Activated T-helper 2 cell treated with anti-CD3 and anti-CD28 coated beads, Interferon-gamma antibody, Interleukin-2, Interleukin-4, amounts not matched to agents 10 μg/mL and 5 μg/mL and 100 μg/mL, durations not matched to agents 14 hours and 24 hours and 36 hours (primary cell): ENCODE measurements around the gene CDHR1. TPM values are rescaled to one million over a fixed set of nuclear protein-coding genes. Genes with fewer than 3 reads are reported as not detected.

Experiments used
- DNase-seq: peaks from one replicate; pipeline ENCODE4 v3.0.0; 2021; ENCODE audit warnings: low spot score
- H3K27ac Mint-ChIP-seq: one replicate; pipeline ENCODE4 v1.8.0; 2021; ENCODE audit warnings: mixed read lengths
- H3K27me3 Mint-ChIP-seq: one replicate; pipeline ENCODE4 v1.8.0; 2021; ENCODE audit warnings: low read depth, mixed read lengths
- H3K36me3 Mint-ChIP-seq: one replicate; pipeline ENCODE4 v1.8.0; 2021; ENCODE audit warnings: low read depth, mixed read lengths
- H3K4me1 Mint-ChIP-seq: one replicate; pipeline ENCODE4 v1.8.0; 2021; ENCODE audit warnings: low read depth, mixed read lengths
- H3K4me3 Mint-ChIP-seq: one replicate; pipeline ENCODE4 v1.8.0; 2021; ENCODE audit warnings: low read depth, mild to moderate bottlenecking, moderate library complexity, mixed read lengths
- H3K9me3 Mint-ChIP-seq: one replicate; pipeline ENCODE4 v1.8.0; 2021; ENCODE audit warnings: mixed read lengths
- intact Hi-C: fragments of 100-400 bp; cut with micrococcal nuclease; formaldehyde crosslinking; loops from one replicate; pipeline ENCODE4 v1.15.1; 2023
- total RNA-seq: library from RNA; stranded (reverse); gene quantifications from 2 replicates; pipeline ENCODE4 v1.2.3, GENCODE V29; 2022

CDHR1 gene
- total RNA-seq, 1 donor from 2014 or later = 0.32 TPM

GRCh38 chr10:84196941-84197340 lies 2.6 kb downstream of the CDHR1 start:
- Mint-ChIP-seq H3K36me3 (no peaks in the 10 kb centered on the region), H3K27ac (no peak overlapping the region), H3K27me3 (peaks cover 42% of the 10 kb centered on the region), H3K4me3 (no peak overlapping the region), H3K9me3 (no peaks in the 10 kb centered on the region), H3K4me1 (no peaks in the 10 kb centered on the region)
- DNase-seq = no peak
- intact Hi-C loops = no loop called here

- peaks cover 38% of the 10 kb centered on the region for H3K27me3 Mint-ChIP-seq
- no peaks in the 10 kb centered on the region for H3K36me3 Mint-ChIP-seq
- no peaks in the 10 kb centered on the region for H3K4me1 Mint-ChIP-seq
- no peak overlapping the region for H3K4me3 Mint-ChIP-seq
- intact Hi-C loops = no loop called here
- H3K9me3 Mint-ChIP-seq = no peaks in the 10 kb centered on the region
- DNase-seq = no peak
- H3K27ac Mint-ChIP-seq = no peak overlapping the region
Measured at GRCh38 chr10:84197643-84198042, 3.3 kb downstream of the CDHR1 start.

GRCh38 chr10:84198206-84198915 lies 4.0 kb downstream of the CDHR1 start:
- intact Hi-C loops = no loop called here
- H3K27ac Mint-ChIP-seq = no peak overlapping the region
- peaks cover 31% of the 10 kb centered on the region for H3K27me3 Mint-ChIP-seq
- no peak overlapping the region for H3K4me3 Mint-ChIP-seq
- no peaks in the 10 kb centered on the region for H3K36me3 Mint-ChIP-seq
- H3K9me3 Mint-ChIP-seq = no peaks in the 10 kb centered on the region
- no peaks in the 10 kb centered on the region for H3K4me1 Mint-ChIP-seq
- DNase-seq = no peak

- peaks cover 20% of the 10 kb centered on the region for H3K27me3 Mint-ChIP-seq
- H3K27ac Mint-ChIP-seq = no peak overlapping the region
- H3K36me3 Mint-ChIP-seq = no peaks in the 10 kb centered on the region
- no peaks in the 10 kb centered on the region for H3K9me3 Mint-ChIP-seq
- no peaks in the 10 kb centered on the region for H3K4me1 Mint-ChIP-seq
- H3K4me3 Mint-ChIP-seq = no peak overlapping the region
- DNase-seq = no peak
- intact Hi-C loops = no loop called here
Measured at GRCh38 chr10:84200537-84201243, 6.4 kb downstream of the CDHR1 start.

GRCh38 chr10:84201244-84201606 lies 6.9 kb downstream of the CDHR1 start:
- peaks cover 16% of the 10 kb centered on the region for H3K27me3 Mint-ChIP-seq
- DNase-seq = no peak
- no peaks in the 10 kb centered on the region for H3K36me3 Mint-ChIP-seq
- no peak overlapping the region for H3K27ac Mint-ChIP-seq
- H3K4me1 Mint-ChIP-seq = no peaks in the 10 kb centered on the region
- no peak overlapping the region for H3K4me3 Mint-ChIP-seq
- intact Hi-C loops = no loop called here
- H3K9me3 Mint-ChIP-seq = no peaks in the 10 kb centered on the region

- H3K36me3 Mint-ChIP-seq = no peaks in the 10 kb centered on the region
- H3K27ac Mint-ChIP-seq = no peak overlapping the region
- intact Hi-C loops = no loop called here
- DNase-seq = no peak
- H3K4me1 Mint-ChIP-seq = no peaks in the 10 kb centered on the region
- no peak overlapping the region for H3K4me3 Mint-ChIP-seq
- H3K9me3 Mint-ChIP-seq = no peaks in the 10 kb centered on the region
- H3K27me3 Mint-ChIP-seq = peaks cover 12% of the 10 kb centered on the region
Measured at GRCh38 chr10:84201682-84202081, 7.3 kb downstream of the CDHR1 start.

- Mint-ChIP-seq H3K4me3 (no peak overlapping the region), H3K4me1 (no peaks in the 10 kb centered on the region), H3K9me3 (no peaks in the 10 kb centered on the region), H3K27me3 (peaks cover 12% of the 10 kb centered on the region), H3K36me3 (no peaks in the 10 kb centered on the region), H3K27ac (no peak overlapping the region)
- DNase-seq = no peak
- intact Hi-C loops = no loop called here
Measured at GRCh38 chr10:84202349-84202748, 8.0 kb downstream of the CDHR1 start.

GRCh38 chr10:84204122-84204521 lies 9.8 kb downstream of the CDHR1 start:
- Mint-ChIP-seq H3K27ac (no peak overlapping the region), H3K36me3 (no peaks in the 10 kb centered on the region), H3K9me3 (no peaks in the 10 kb centered on the region), H3K4me1 (no peaks in the 10 kb centered on the region), H3K4me3 (no peak overlapping the region), H3K27me3 (peaks cover 6% of the 10 kb centered on the region)
- intact Hi-C loops = no loop called here
- DNase-seq = no peak

- no peaks in the 10 kb centered on the region for H3K9me3 Mint-ChIP-seq
- H3K36me3 Mint-ChIP-seq = no peaks in the 10 kb centered on the region
- no peak for DNase-seq
- intact Hi-C loops = loop anchor here (1.0 kb wide), 1 partner anchor 56 kb away; no protein-coding TSS in a partner anchor
- H3K27ac Mint-ChIP-seq = no peak overlapping the region
- no peaks in the 10 kb centered on the region for H3K4me1 Mint-ChIP-seq
- peaks cover 6% of the 10 kb centered on the region for H3K27me3 Mint-ChIP-seq
- H3K4me3 Mint-ChIP-seq = no peak overlapping the region
Measured at GRCh38 chr10:84204610-84205009, 10.3 kb downstream of the CDHR1 start.

- Mint-ChIP-seq H3K9me3 (no peaks in the 10 kb centered on the region), H3K4me1 (no peaks in the 10 kb centered on the region), H3K4me3 (no peak overlapping the region), H3K27me3 (peaks cover 6% of the 10 kb centered on the region), H3K27ac (no peak overlapping the region), H3K36me3 (no peaks in the 10 kb centered on the region)
- intact Hi-C loops = loop anchor here (1.0 kb wide), 1 partner anchor 57 kb away; no protein-coding TSS in a partner anchor
- peak; percentile 28 for DNase-seq
Measured at GRCh38 chr10:84205049-84205852, 10.9 kb downstream of the CDHR1 start.

GRCh38 chr10:84205853-84206525 lies 11.7 kb downstream of the CDHR1 start:
- no peak overlapping the region for H3K4me3 Mint-ChIP-seq
- H3K9me3 Mint-ChIP-seq = no peaks in the 10 kb centered on the region
- intact Hi-C loops = loop anchor here (1.0 kb wide), 1 partner anchor 58 kb away; no protein-coding TSS in a partner anchor

GRCh38 chr10:84208023-84208422 lies 13.7 kb downstream of the CDHR1 start:
- Mint-ChIP-seq H3K9me3 (no peaks in the 10 kb centered on the region), H3K4me3 (no peak overlapping the region), H3K4me1 (no peaks in the 10 kb centered on the region), H3K36me3 (no peaks in the 10 kb centered on the region), H3K27me3 (peaks cover 6% of the 10 kb centered on the region), H3K27ac (no peak overlapping the region)
- intact Hi-C loops = no loop called here
- DNase-seq = no peak

More at GRCh38 chr10:84205853-84206525, 11.7 kb downstream of the CDHR1 start:
- Mint-ChIP-seq H3K27me3 (peaks cover 6% of the 10 kb centered on the region), H3K27ac (no peak overlapping the region), H3K4me1 (no peaks in the 10 kb centered on the region), H3K36me3 (no peaks in the 10 kb centered on the region)
- no peak for DNase-seq
